Mucosa of rectum (tissue), 2 donors: ENCODE data around the gene CLDND1.

Experiments
- H3K27ac ChIP-seq, 2 donors: one replicate each; pipeline ENCODE4 v1.7.0; 2013; ENCODE audit warnings: inconsistent platforms in 2 of 2, low read depth in 2 of 2, low read length in 2 of 2
- H3K27me3 ChIP-seq, 2 donors: one replicate each; pipeline ENCODE4 v1.7.0; 2013; ENCODE audit warnings: low read length in 2 of 2; ENCODE audit not compliant: control insufficient read depth in 2 of 2, insufficient read depth in 2 of 2
- H3K36me3 ChIP-seq, 2 donors: one replicate each; pipeline ENCODE4 v1.7.0; 2013; ENCODE audit warnings: low read length in 2 of 2; ENCODE audit not compliant: control insufficient read depth in 2 of 2, insufficient read depth in 2 of 2
- H3K4me1 ChIP-seq, 2 donors: one replicate each; pipeline ENCODE4 v1.7.0; 2013; ENCODE audit warnings: low read length in 2 of 2, mild to moderate bottlenecking in 1 of 2; ENCODE audit not compliant: control insufficient read depth in 2 of 2, insufficient read depth in 2 of 2
- H3K4me3 ChIP-seq, 2 donors: one replicate each; pipeline ENCODE4 v1.7.0; 2013; ENCODE audit warnings: low read length in 2 of 2
- H3K9ac ChIP-seq, 2 donors: one replicate each; pipeline ENCODE4 v1.7.0; 2013; ENCODE audit warnings: low read length in 2 of 2, low read depth in 1 of 2, mild to moderate bottlenecking in 1 of 2
- H3K9me3 ChIP-seq, 2 donors: one replicate each; pipeline ENCODE4 v1.7.0; 2013; ENCODE audit warnings: low read length in 2 of 2; ENCODE audit not compliant: control insufficient read depth in 2 of 2
- donor health status: healthy.
- donor health status: Normal muscosa, but diverticular disease.

Gene CLDND1

GRCh38 chr3:98522544-98523281 is at the start of gene CLDND1:
CLDND1 (minus strand) TSS chr3:98522902; CDS start chr3:98521424, 1,478 bp downstream.
- H3K27ac ChIP-seq: peak within 1 kb of the TSS; percentile 90 to 93
- H3K27me3 ChIP-seq: no peaks in the 10 kb centered on the region

DNA sequence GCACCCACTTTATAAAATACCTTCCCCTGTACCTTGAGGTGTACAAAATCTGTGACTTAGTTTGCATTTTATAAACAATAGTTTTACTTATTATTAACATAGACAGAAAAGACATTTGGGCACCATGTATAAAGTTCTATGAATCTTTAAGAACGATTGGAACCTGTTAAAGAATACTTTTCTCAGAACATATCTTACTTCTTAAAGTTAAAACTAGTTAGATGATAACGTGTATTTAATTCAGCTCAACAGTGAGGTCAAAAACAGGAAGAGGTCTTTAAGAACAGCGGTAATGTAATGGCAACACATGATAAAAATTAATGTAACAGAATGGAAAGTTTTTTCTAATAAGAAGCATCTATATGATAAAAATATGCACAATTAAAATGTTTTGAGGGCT is 45.7 kb upstream of the CLDND1 start:
- no peak overlapping the region for H3K4me3 ChIP-seq
- H3K27me3 ChIP-seq: no peaks in the 10 kb centered on the region
- no peak overlapping the region for H3K9ac ChIP-seq
- H3K4me1 ChIP-seq: peaks cover 0 to 4% of the 10 kb centered on the region in 2 donors
- no peaks in the 10 kb centered on the region for H3K36me3 ChIP-seq
- peak overlapping the region in 1 of 2 donors; percentile 4 for H3K27ac ChIP-seq
- H3K9me3 ChIP-seq: no peaks in the 10 kb centered on the region

More at GRCh38 chr3:98522544-98523281, at the start of gene CLDND1:
- Histone ChIP-seq H3K9ac (peak within 1 kb of the TSS; percentile 83 to 84), H3K4me3 (peak within 1 kb of the TSS; percentile 77 to 91), H3K9me3 (no peaks in the 10 kb centered on the region), H3K4me1 (peaks cover 0 to 4% of the 10 kb centered on the region in 2 donors), H3K36me3 (peaks cover 6 to 15% of the 10 kb centered on the region in 2 donors)

DNA sequence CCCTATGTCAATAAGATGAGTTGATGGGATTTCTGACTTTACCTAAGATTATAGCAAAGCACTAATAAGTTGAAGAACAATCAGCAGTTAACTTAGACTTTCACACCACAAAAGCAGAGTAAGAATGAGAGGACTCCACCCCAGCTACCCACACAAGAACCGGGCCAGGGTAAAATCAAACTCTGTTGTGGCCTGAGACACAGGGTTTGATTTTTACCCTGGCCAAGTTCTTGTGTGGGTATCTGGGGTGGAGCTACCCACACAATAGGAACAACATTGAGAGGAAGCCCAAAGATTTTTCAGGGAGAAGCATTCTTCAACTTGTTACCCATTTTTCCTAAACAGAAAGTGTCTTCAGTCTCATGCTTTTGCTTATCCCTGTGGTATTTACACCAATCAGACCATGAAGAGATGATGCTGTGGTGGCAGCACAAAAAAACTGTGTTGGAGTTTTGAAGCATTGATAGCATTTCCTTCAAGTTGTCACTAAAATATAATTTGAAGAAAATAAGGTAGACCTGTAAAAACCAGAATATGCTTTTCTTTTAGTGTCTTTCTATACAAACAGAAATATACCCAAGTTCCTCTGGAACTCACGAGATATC is 45.1 kb upstream of the CLDND1 start:
- H3K36me3 ChIP-seq: no peaks in the 10 kb centered on the region
- no peaks in the 10 kb centered on the region for H3K27me3 ChIP-seq
- H3K9me3 ChIP-seq: no peaks in the 10 kb centered on the region
- H3K4me3 ChIP-seq: no peak overlapping the region
- peak overlapping the region in 1 of 2 donors; percentile 4 for H3K27ac ChIP-seq
- H3K9ac ChIP-seq: no peak overlapping the region
- H3K4me1 ChIP-seq: peaks cover 0 to 4% of the 10 kb centered on the region in 2 donors

DNA sequence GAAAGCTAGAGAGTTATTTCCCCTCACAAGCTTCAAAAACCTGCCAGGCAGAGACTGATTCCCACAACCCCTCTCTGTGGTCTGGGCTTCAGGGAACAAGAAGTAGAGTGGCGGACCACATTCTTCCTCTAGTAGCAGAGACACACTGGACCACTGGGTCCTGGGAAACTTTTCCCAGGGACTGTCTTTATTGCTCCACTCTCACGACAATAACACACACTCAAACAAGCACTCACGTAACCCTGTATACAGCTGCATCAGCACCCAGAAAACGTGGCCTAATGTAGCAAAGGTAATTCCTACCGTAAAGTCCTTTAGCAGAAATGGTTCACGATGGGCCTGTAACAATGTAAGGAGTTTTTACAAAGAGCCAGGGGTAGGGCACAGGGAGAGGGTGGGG is 43.1 kb upstream of the CLDND1 start:
- Histone ChIP-seq H3K4me1 (peaks cover 0 to 4% of the 10 kb centered on the region in 2 donors), H3K36me3 (no peaks in the 10 kb centered on the region), H3K9ac (no peak overlapping the region), H3K27me3 (no peaks in the 10 kb centered on the region), H3K4me3 (no peak overlapping the region), H3K9me3 (no peaks in the 10 kb centered on the region), H3K27ac (peak overlapping the region in 1 of 2 donors; percentile 24)

- Histone ChIP-seq H3K27me3 (no peaks in the 10 kb centered on the region), H3K9me3 (no peaks in the 10 kb centered on the region), H3K4me3 (no peak overlapping the region), H3K4me1 (peaks cover 0 to 4% of the 10 kb centered on the region in 2 donors), H3K36me3 (no peaks in the 10 kb centered on the region), H3K9ac (peak overlapping the region in 1 of 2 donors; percentile 26), H3K27ac (peak overlapping the region; percentile 34 to 42)
Observed at GRCh38 chr3:98565237-98565643, 42.5 kb upstream of the CLDND1 start.

DNA sequence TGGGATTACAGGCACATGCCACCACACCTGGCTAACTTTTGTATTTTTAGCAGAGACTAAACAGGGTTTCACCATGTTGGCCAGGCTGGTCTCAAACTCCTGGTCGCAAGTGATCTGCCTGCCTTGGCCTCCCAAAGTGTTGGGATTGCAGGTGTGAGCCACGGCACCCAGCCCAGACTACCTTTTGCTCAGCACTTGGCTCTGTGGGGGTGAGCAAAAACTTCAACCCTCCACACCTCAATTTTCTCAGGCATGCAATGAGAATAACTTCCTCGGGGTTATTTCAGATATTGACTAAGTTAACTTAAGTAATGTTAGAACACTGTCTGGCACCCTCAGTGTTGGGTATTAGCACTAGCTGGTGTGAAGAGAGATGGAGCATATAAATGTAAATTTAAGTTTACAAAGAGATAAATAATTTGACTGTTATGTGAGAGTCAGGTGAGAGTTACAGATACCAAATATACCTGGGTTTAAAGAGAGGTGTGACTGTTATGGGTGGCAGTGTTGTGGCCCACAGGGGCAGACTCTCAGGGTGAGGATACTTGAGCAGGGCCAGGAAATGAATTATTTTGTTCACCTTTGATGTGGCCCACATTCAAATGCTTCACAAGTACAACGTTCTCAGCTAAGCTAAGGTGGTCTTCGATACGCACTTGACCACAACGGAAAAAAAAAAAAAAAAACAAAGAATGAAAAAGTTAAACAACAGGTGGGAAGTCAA is 41.7 kb upstream of the CLDND1 start:
- Histone ChIP-seq H3K27me3 (no peaks in the 10 kb centered on the region), H3K36me3 (no peaks in the 10 kb centered on the region), H3K27ac (peak overlapping the region in 1 of 2 donors; percentile 54), H3K9ac (no peak overlapping the region), H3K4me1 (peaks cover 0 to 4% of the 10 kb centered on the region in 2 donors), H3K4me3 (no peak overlapping the region), H3K9me3 (no peaks in the 10 kb centered on the region)

- no peaks in the 10 kb centered on the region for H3K36me3 ChIP-seq
- H3K27ac ChIP-seq: peak overlapping the region in 1 of 2 donors; percentile 54
- no peaks in the 10 kb centered on the region for H3K27me3 ChIP-seq
- H3K4me3 ChIP-seq: no peak overlapping the region
- peaks cover 0 to 4% of the 10 kb centered on the region in 2 donors for H3K4me1 ChIP-seq
- no peaks in the 10 kb centered on the region for H3K9me3 ChIP-seq
- no peak overlapping the region for H3K9ac ChIP-seq
Observed at GRCh38 chr3:98563661-98564281, 41.1 kb upstream of the CLDND1 start.

GRCh38 chr3:98561727-98562521 is 39.2 kb upstream of the CLDND1 start:
- Histone ChIP-seq H3K9me3 (no peaks in the 10 kb centered on the region), H3K27me3 (no peaks in the 10 kb centered on the region), H3K4me3 (no peak overlapping the region), H3K36me3 (no peaks in the 10 kb centered on the region), H3K4me1 (peaks cover 0 to 4% of the 10 kb centered on the region in 2 donors), H3K27ac (peak overlapping the region in 1 of 2 donors; percentile 32), H3K9ac (no peak overlapping the region)

GRCh38 chr3:98560911-98561310 is 38.2 kb upstream of the CLDND1 start:
- H3K36me3 ChIP-seq: no peaks in the 10 kb centered on the region

More at GRCh38 chr3:98560911-98561310, 38.2 kb upstream of the CLDND1 start:
- H3K27me3 ChIP-seq: no peaks in the 10 kb centered on the region
- no peak overlapping the region for H3K9ac ChIP-seq
- H3K4me3 ChIP-seq: no peak overlapping the region
- peaks cover 0 to 4% of the 10 kb centered on the region in 2 donors for H3K4me1 ChIP-seq
- no peak overlapping the region for H3K27ac ChIP-seq
- no peaks in the 10 kb centered on the region for H3K9me3 ChIP-seq
